Measurements from ENCODE around the gene VANGL2. TPM values are rescaled to one million over a fixed set of nuclear protein-coding genes. Genes with fewer than 3 reads are reported as not detected.

Gene VANGL2
- total and polyA plus RNA-seq, 2 donors from 2014 or later: 3.8 to 8.1 TPM

DNA sequence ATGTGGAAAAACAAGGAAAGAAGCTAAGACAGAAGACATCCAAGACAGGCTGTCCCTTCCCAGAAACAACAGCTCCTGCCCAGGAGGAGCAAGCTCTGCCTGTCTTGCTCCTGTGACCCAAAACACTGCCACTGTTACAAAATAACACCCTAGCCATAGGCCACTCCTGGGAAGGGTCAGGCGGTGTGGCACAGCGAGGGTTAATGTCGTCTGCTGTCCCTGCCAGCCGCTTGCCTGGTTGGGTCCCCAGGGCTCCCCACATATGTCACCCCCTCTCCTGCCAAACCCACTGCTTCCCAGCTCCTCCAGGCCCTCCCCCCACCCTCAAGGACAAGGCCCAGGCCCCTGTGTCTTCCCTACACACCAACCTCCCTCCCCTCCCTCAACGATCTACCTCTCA, 37.4 kb upstream of the VANGL2 start:
- H3K9ac ChIP-seq (ENCODE audit: low read length in 3 of 3): no peak overlapping the region
- H3K9me3 ChIP-seq (ENCODE audit: control insufficient read depth in 2 of 3, insufficient read depth in 1 of 3, low read length in 3 of 3): no peaks in the 10 kb centered on the region
- H3K4me1 ChIP-seq (ENCODE audit: control insufficient read depth in 2 of 3, insufficient read depth in 2 of 3, low read depth in 1 of 3, low read length in 3 of 3): no peaks in the 10 kb centered on the region
- FAIRE-seq (no peak), DNase-seq (no peak)
- TF ChIP-seq, protein P1, sequence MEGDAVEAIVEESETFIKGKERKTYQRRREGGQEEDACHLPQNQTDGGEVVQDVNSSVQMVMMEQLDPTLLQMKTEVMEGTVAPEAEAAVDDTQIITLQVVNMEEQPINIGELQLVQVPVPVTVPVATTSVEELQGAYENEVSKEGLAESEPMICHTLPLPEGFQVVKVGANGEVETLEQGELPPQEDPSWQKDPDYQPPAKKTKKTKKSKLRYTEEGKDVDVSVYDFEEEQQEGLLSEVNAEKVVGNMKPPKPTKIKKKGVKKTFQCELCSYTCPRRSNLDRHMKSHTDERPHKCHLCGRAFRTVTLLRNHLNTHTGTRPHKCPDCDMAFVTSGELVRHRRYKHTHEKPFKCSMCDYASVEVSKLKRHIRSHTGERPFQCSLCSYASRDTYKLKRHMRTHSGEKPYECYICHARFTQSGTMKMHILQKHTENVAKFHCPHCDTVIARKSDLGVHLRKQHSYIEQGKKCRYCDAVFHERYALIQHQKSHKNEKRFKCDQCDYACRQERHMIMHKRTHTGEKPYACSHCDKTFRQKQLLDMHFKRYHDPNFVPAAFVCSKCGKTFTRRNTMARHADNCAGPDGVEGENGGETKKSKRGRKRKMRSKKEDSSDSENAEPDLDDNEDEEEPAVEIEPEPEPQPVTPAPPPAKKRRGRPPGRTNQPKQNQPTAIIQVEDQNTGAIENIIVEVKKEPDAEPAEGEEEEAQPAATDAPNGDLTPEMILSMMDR (IDR thresholded peaks at IDR 0.05; ENCODE audit: borderline replicate concordance, extremely low read depth, insufficient read depth): no peak
- intact Hi-C loops (cut with DNase I): no loop called here
- no peak overlapping the region for H3K4me3 ChIP-seq (ENCODE audit: low read length in 3 of 3)
- H3K27ac ChIP-seq (ENCODE audit: low read depth in 2 of 2, low read length in 2 of 2): no peak overlapping the region
- no peaks in the 10 kb centered on the region for H3K27me3 ChIP-seq (ENCODE audit: control insufficient read depth, insufficient read depth, low read length)
- H3K36me3 ChIP-seq (ENCODE audit: control insufficient read depth in 2 of 3, insufficient read depth in 3 of 3, low read length in 3 of 3): peaks cover 0 to 7% (median 2%) of the 10 kb centered on the region in 3 donors

DNA sequence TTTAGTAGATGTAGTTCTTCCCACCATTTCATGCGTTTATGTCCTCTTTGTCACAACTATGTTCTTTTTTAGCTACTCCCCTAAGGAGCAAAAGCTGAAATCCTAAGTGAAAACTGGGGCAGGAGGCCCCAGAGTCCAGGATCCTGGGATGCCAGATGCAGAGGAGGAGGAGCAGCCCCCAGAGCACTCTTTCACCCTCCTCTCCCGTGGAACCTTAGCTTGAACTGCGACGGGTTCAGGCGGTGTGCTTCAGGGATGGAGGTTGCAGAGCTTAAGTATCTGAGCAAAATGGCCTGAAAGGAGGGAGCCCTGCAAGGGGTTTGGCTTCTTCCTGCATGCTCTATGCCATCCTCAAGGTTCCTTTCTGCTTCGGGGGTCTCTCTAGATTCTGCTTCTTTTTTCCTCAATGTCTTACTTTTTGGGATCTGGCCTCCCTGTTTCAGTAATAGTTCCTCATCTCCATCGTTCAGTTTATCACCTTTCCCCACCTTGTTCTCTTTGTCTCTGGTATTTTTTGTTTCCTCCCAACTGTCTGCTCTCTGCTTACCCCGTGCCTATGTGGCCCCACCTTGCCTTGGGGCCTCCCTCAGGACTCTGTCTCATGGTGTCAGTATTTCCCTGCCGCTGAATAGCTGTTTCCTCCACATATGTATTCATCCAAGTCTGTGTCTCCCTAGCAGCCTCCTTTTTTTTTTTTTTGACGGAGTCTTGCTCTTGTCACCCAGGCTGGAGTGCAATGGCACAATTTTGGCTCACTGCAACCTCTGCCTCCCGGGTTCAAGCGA, 36.2 kb upstream of the VANGL2 start:
- H3K36me3 ChIP-seq (ENCODE audit: control insufficient read depth in 2 of 3, insufficient read depth in 3 of 3, low read length in 3 of 3): peaks cover 0 to 5% (median 2%) of the 10 kb centered on the region in 3 donors
- H3K9me3 ChIP-seq (ENCODE audit: control insufficient read depth in 2 of 3, insufficient read depth in 1 of 3, low read length in 3 of 3): no peaks in the 10 kb centered on the region
- FAIRE-seq: no peak
- intact Hi-C loops (cut with DNase I): no loop called here
- no peak for DNase-seq
- TF ChIP-seq, protein P1 (IDR thresholded peaks at IDR 0.05; ENCODE audit: borderline replicate concordance, extremely low read depth, insufficient read depth): no peak
- no peak overlapping the region for H3K27ac ChIP-seq (ENCODE audit: low read depth in 2 of 2, low read length in 2 of 2)
- no peaks in the 10 kb centered on the region for H3K4me1 ChIP-seq (ENCODE audit: control insufficient read depth in 2 of 3, insufficient read depth in 2 of 3, low read depth in 1 of 3, low read length in 3 of 3)
- H3K9ac ChIP-seq (ENCODE audit: low read length in 3 of 3): no peak overlapping the region
- H3K4me3 ChIP-seq (ENCODE audit: low read length in 3 of 3): no peak overlapping the region
- no peaks in the 10 kb centered on the region for H3K27me3 ChIP-seq (ENCODE audit: control insufficient read depth, insufficient read depth, low read length)

DNA sequence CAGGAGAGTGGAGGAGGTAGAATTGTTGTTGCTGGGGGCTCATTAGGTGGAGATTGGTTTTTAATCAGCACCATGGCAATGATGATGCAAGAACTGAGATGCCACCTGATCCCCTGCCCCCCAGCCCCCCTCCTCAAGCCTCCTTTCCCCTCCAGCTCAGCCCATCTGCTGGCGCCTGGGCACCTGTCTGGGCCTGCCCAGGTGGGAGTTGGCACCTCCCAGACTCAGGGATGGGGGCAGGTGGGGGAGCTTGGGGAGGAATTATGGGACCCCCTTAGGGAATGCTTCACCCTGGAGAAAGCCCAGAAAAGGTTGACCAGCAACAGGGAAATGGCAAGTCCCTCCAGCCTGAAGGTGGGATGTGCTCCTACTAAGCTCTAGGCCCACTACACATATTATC, 35.0 kb upstream of the VANGL2 start:
- Histone ChIP-seq H3K27ac (ENCODE audit: low read depth in 2 of 2, low read length in 2 of 2) (no peak overlapping the region), H3K4me3 (ENCODE audit: low read length in 3 of 3) (no peak overlapping the region), H3K9me3 (ENCODE audit: control insufficient read depth in 2 of 3, insufficient read depth in 1 of 3, low read length in 3 of 3) (no peaks in the 10 kb centered on the region), H3K9ac (ENCODE audit: low read length in 3 of 3) (no peak overlapping the region), H3K27me3 (ENCODE audit: control insufficient read depth, insufficient read depth, low read length) (no peaks in the 10 kb centered on the region), H3K36me3 (ENCODE audit: control insufficient read depth in 2 of 3, insufficient read depth in 3 of 3, low read length in 3 of 3) (peaks cover 0 to 4% (median 2%) of the 10 kb centered on the region in 3 donors), H3K4me1 (ENCODE audit: control insufficient read depth in 2 of 3, insufficient read depth in 2 of 3, low read depth in 1 of 3, low read length in 3 of 3) (no peaks in the 10 kb centered on the region)
- TF ChIP-seq, protein P1 (IDR thresholded peaks at IDR 0.05; ENCODE audit: borderline replicate concordance, extremely low read depth, insufficient read depth): no peak
- FAIRE-seq (no peak), DNase-seq (no peak)
- intact Hi-C loops (cut with DNase I): no loop called here
